SK-N-MC (cell line): ENCODE data around the gene BCL2L1.

ENCODE experiments used
- EZH2 ChIP-seq: fragments of 200-600 bp; sonication (generic); IDR thresholded peaks from one replicate; pipeline ENCODE4 v1.6.1; 2017; ENCODE audit warnings: antibody characterized with exemption
- FOXP2 ChIP-seq: optimal IDR thresholded peaks from 2 replicates; pipeline ENCODE3; 2011; ENCODE audit warnings: mild to moderate bottlenecking, moderate library complexity; ENCODE audit not compliant: insufficient read depth; ENCODE audit errors: extremely low read length, control extremely low read depth

- TF ChIP-seq EZH2, result no peak
- no peak for TF ChIP-seq FOXP2
Observed at GRCh38 chr20:31719644-31720485, 2.8 kb downstream of the BCL2L1 start.
